Measurements from ENCODE around the gene COBL.

The COBL gene

DNA sequence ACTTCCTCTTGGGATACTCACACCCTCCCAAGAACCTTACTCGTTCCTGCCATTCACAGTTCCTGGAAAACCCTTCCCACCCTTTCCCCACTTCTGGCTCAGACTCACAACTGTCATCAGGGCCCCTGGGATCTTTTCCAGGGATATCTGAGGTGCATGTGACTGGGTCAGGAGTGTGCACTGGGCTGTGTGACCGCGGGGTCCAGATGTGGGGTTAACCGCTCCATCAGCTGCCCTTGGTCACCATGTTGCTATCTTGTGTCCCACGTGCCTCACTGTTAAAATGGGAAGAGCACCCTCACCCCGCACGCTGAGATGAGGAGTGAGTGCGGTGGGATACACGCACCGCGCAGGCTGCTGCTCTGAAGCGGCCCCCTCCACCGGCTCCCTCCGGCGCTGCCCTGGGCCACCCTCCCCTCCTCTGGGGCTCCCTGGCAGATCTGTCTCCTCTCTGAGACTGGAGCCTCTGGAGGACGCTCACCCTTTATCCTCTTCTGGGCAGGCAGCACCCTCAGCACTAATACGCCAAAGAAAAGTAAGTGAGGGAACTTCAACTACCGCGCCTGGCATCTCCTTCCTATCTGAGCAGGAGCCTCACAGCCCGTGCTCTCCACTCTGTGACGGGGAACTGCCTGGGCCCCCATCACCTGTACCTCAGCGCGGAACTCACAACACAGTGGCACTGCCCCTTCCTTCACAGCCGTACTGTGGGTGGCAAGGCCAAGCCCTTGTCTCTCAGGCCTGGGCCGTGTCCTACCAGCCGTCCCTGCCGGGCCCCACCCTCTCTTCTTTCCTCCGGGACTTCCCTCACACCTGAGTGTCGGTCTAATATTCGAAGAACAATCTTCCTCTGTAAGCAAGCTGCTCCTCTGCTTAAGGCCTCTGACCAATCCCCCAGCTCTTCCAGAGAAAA, 15.6 kb downstream of the COBL start:
- DNase-seq = no peak

DNA sequence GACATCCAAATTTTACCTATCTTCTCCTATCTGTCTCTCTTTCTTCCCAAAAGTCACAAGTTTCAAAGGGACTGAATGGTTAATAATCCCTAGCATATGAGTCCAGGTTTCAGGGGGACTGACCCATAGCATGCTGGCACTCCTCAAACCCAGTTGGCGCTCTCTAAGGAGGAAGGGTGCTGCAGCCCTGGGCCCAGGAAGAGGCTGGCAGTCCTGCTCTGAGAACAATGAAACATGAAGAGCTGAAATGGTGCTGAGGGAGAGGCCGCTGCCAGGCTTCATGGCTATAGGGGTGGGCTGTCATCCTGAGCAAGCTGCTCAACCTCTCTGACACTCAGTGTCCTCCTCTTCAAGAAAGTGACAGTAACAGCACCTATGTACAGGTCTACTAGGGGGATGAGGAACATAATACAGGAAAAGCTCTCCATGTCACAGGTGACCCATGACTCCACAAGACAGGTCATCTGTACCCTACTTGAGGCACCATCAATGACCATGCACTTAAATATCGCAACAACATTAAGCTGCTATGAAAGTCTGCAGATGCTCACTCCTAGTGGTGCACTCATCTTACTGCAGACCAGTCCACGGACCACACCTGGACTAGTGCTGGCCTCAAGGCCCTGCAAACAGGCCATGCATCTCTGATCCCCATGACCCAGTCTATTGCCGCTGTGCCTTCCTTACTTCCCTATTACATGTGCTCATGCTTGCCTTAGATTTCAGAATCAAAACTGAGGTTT, 17.0 kb downstream of the COBL start:
- DNase-seq = no peak

DNA sequence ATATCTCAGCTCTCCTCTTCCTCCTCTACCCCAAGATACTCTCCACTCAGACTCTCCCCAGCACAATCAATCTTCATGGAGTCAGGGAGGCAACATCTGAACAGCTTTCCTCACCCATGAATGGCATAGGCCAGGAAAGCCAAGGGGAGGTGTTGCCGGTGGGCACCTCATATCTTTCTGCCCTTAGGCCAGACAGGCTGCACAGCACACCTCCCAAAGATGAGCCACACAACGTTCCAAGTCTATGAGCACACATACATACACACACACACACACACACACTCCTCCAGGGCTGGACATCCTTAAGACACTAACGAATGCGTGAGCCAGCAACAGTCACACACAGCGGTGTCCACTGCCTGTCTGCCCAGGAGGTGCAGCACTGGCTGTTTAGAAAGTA, 17.7 kb downstream of the COBL start:
- no peak for DNase-seq

DNA sequence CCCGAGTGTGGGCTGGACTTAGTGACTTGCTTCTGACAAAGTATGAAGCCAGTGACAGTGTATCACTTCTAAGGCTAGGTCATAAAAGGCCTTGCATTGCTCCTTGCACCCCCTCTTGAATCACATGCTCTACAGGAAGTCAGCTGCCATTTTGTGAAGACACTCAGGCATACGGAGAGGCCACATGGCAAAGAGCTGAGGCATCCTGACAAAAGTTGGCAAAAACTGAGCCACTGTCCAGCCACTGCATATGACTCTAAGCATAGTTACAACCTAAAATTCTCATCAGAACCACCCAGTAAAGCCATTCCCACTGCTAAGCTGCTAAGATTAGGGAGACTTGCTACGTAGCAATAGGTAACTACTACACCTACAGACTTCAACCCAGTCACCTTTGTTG, 18.6 kb downstream of the COBL start:
- no peak for DNase-seq

DNA sequence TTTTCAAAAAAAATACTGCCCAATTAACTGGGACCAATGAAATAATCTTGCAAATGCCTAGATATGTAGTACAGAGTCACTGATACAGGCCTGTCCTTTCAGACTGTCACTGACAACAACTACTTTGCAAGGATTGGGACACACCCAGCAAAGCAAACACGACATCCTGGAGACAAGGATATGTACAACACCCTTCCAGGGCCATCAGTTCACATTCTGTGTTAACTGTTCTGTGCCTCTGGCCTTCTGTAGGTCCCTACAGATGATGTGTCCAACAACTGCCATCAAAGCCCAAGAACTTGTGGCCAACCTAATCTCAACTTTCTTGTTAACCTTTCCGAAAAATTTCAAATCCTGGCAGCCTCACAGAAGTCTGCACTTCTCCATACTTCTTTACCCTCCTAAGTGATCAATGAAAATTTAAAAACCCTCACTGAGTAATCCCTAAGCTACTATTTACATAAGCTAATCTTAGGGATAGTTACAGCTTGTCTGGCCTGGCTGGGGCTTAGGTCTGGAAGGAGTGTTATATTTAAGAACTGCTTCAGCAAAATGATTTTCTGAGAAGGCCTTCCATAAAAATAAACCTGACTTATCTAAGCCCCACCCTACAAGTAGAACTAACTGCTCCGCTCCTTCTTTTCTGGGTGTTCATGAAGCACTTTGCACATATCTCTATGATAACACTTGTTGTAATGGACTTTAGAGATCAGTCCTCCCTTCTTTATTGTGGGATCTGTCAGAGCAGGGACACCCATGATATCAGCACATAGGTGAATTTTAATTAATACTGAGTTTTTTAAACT, 21.0 kb downstream of the COBL start:
- DNase-seq = no peak

DNA sequence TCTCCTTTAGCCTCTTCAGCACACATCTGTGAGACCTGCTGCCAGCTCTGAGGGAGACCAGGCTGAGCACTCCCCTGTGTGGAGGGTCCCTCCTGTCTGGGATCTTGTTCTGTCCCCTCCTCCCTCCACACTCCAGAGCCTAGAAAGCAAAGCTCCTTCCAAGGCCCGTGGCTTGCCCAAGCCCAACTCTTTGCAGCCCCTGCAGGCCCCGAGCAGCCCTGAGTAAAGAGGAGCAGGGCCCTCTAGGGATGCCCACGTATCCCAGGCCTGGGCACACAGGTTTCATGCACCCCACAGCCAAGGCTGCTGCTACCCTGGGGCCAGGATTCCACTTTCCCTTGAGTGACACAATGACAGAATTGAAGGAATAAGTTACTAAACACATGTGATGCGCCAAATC, 24.0 kb downstream of the COBL start:
- DNase-seq = no peak

DNA sequence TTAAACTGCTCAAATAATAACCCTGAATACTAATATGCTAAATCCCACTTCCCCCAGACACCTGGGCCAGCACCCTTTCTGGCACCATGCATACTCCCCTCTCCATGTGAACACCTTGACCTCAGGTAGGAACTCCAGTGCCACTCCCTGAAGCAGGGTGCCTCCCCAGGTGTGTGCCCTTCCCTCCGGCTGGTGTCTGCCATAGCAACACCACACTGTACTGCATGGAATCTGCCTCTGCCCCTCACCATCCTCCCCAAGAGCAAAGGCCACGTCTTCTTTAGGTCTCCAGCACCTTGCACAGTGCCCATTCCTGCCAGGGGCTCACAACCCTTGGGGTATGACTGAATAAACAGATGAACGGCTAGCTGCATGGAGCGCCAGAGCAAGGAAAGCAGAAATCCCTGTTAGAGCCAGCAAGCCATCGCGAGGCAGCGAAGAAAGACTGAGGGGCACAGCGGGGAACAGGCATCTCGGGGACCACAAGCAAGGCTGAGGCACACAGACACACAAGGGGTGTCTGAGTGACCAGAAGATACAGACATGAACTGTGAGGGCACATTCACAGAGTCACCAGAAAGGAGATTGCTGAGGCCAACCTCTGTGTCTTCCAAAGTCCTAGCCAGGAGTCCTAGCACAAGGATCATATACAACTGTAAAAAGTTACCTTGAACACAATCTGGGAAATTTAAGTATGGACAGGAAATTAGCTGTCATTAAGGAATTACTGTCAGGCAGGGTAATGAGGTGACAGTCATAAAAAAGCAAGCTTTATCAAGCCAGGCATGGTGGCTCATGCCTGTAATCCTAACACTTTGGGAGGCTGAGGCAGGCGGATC, 25.7 kb downstream of the COBL start:
- DNase-seq = no peak

DNA sequence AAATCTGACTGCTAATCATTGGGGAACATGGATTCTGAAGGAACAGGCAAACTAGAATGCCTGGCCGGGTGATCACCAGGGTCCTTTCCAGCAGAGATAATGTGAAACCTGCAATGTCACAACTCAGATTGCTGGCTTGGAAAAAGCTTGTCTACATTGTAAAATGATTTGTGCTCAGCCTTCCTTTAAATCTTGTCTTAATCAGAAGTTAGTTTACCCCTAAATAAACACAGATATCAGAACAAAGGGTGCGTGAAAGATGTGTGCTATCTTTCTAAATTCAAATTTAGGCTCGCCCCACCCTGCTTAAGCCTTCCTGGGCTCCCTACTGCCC, 26.3 kb downstream of the COBL start:
- no peak for DNase-seq

DNA sequence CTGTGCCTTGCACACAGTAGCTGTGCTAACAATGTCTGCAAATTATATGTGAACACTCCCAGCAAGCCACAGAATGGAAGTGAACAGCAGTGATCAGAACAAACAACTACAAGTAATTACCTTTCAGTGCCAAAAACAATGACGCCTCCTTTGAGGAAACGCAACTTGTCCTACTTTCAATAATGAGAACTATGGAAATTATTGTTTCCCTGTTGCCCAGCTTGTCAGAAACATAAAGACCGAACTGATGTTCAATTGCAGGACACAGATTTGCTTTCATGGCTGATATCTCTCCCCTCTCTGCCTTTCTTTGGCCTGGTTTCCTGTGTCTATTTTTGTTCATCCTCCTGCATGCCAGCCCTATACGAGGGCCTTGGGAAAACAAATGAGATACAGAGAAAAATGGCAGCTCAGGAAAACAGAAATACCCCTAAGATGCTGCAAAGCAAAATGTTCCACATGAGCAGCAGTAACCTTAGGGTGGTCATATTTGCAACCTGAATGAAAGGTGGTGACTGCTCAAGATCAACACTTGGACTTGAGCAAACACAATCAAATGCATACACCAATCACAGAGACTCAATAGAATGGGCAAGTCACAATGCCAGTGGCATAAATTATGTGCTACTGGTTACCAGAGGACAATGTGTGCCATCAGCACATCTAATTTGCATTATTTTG, 26.8 kb downstream of the COBL start:
- no peak for DNase-seq

DNA sequence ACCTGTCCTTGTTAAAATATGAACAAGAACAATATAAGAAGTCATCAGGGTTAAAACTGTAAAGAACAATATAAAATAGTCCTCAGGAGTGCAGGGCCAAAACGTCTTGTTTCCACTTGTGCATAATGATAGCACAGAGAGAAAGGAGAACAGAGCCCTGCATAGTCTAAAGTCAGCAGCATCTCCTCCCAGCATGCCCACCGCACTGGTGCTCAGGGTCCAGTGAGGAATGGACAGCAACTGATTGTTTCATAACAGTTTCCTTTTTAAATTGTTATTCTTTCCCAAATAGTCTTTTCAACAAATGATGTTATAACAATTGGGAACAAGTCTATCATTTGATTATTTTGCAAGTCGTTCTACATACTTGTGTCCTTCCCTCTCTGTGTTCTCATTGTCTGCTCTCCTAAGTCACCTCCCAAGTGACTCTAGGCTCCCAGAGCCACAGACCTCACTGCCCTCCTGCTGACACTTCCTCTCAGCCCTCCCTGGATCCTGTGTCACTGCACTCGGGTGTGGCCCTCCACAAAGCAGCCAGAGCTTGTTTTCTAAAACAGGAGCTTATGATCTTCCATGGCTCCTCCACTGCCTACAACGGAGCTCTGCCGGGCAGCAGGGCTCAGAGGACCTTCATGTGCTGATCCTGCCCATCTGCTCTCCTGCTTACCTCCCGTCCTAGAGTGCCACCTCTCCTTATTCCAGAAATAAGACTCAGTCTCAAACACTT, 27.6 kb downstream of the COBL start:
- no peak for DNase-seq

DNA sequence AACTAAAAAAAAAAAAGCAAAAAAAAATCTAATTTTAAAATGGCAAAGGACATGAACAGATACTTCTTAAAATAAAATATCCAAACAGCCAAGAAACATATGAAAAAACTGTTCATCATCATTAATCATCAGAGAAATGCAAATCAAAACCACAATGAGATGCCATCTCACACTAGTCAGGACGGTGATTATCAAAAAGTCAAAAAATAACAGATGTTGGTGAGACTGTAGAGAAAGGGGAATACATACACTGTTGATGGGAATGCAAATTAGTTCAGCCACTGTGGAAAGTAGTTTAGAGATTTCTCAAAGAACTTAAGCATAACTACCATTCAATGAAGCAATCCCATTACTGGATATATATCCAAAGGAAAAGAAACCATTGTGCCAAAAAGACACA, 30.2 kb downstream of the COBL start:
- no peak for DNase-seq

DNA sequence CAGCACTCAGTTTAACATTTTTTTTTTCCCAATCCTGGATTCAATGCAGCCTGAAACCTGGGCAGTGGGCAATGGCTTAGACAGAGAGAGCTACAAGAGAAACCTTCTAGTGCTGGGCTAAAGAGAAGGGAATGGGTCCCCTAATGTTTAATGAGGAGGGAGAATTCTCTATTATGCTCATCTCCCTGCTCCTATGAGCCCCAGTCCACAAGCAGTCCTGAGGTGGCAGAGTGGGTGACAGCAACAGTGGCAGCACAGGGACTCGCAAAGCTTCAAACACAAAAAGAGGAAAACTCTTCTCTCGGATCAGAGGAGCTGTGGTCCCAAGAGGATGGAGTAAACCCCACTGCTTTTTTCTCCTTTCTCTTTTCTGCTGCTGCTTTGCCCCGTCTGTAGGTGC, 36.5 kb downstream of the COBL start:
- no peak for DNase-seq

DNA sequence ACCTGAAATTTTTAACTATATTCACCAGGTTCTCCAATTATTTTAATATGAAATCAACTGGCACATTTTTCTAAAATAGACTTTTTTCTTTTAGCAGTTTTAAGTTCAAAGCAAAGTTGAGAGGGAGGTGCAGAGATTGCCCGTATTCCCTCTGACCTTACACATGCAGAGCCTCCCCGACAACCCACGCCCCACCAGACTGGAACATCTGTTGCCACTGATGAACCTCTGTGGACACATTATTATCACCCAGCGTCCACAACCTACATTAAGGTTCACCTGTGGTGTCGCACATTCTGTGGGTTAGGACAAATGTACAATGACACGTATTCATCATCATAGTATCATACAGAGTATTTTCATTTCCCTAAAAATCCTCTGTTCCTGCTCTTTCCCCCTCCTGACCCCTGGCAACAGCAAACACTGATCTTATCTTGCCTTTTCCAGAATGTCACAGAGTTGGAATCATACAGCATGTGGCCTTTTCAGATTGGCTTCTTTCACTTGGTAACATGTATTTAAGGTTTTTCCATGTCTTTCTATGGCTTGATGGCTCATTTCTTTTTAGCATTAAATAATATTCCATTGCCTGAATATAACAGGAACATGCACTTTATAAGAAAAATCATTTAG, 37.1 kb downstream of the COBL start:
- no peak for DNase-seq

DNA sequence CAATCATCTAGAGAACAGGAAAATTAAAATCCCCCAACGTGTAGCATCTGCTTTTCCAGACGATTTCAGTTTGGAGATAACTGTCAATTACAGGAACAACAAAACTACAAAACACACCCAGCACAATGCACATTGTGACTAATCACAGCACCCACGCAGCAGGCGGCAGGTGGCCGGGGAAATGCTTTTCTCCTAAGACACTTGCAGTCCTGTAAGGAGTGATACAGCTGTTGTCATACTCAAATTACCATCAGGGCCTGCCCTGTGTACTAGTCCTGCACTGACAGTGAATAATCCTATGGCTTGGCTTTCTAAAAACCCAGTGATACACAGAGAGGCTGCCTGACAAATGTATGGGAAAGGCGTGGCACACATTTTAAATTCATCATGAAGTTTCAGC, 37.8 kb downstream of the COBL start:
- DNase-seq = no peak

DNA sequence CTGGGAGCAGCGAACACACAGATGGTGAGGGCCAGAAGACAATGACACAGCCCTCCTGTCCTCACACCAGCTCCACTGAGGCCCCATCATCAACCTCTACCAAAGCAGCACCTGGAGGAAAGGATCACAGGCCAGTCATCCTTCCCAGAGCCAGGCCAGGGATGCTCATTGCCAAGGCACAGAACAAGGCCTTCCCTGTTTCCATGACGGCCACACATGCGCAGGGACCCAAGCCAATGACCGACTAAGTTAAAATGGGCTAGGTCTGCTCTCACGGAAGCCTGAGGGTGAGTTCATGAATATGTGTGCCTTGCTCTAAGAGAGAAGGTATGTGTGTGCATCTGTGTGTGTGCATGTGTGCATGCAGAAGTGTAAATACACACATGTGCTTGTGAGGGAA, 39.6 kb downstream of the COBL start:
- no peak for DNase-seq

DNA sequence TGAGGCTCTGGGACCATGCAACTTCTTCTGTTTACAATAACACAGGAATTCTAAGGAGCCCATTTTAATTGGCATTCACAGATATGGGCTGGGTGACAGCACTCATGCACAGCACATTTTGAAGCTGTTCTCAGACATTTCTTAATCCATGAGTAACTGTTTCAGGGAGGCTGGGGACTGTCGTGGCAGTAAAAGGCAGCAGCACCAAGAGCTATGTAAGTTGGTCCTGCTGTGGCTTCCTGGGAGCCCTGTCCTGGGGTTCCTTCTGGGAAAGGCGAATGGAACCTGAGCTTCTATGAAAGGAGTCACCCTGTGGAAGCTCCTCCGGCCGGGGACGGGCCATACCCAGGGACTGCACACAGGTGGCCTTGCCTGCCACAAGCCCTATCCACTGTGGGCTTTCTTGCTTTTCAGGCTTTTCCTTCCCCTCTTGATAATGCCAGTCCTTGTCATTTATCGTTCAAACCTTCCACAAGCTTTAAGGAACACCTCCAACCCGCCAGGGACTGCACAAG, 40.5 kb downstream of the COBL start:
- no peak for DNase-seq

DNA sequence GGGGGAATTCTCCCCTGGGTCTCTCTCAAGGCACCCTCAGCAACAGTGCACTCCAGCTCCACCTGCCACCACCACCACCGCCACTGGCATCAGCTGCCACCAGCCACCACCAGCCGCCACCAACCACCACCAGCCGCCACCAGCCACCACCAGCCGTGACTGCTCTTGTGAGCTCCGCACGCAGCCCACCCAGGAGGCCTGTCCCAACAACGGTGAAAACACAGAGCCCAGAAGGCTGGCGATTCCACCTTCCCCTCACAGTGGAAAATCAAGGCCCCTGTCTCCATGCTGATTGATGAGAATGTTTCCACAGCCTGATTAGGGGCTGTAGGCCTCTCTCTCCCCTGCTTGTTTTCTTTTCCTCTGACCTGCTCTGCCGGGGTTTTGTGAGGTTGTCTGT, 41.1 kb downstream of the COBL start:
- DNase-seq = no peak

DNA sequence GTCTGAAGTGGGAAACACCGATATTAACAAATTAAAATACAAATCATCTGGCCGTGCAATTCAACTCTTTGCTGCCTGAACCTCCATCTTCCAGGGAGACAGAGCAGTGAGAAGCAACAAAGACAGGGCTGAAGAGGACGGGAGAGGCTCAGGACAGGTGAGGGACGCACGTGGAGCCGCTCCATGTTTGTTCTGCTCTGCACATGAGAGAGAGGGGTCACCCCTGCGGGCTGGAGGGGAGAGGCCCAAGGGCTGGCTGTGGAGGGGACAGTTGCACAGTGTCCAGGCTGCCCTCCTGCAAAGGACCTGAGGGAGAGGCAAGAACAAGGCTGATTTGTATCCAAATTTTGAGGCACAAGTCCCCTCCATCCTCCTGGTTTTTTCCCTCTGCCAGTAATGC, 41.7 kb downstream of the COBL start:
- no peak for DNase-seq

DNA sequence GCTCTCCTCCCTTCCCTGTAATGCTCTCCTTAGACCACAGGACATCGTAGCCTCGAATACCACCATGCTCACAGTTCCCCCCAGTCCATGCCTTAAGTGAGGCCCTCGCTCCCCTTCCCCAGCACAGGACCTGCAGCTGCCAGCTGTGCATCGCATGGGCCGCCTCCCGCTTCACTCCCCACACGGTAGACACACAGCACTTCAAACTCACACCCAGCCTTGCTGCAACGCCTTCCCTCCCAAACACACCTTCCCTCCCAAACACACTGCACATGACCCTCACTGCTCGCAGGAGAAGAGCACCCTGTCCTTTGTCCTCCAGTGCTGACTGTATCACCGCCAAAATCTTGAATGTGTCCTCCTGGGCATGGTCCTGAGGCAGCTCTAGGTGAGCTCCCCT, 42.6 kb downstream of the COBL start:
- no peak for DNase-seq

DNA sequence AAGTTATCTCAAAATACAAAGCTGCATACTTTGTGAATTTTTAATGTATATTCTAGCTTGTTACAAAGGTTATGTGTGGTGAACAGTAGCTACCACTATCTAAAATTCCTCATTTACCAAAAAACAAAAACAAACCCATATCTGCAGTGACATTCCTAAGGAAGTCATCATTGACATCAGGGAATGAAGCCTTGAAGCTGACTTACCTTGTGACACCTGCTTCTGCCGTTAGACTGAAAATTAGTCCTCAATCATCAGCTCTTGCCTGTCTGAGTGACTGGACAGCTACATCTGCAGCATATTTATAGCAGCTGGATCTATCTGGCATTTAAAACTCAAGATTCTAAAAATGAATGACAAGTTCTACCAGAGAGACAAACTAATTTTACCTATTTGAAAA, 43.2 kb downstream of the COBL start:
- DNase-seq = no peak

DNA sequence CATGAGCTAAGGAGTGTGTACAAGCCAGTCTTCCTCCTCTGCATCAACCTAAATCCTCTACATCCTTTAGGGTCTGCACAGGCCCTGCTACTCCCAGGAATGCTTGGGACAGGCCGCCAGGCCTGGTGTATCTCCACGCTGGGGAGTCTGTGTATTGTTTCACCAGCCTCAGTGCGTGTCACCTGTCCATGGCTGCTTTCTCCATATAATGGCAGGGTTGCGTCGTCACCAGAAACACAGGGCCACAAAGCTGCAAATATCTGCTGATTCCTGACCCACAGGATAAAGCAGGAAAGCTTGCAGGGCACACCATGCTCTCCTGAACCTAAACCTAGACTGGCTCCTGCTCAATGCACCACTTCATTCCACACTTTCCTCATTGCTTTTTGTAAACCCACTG, 45.6 kb downstream of the COBL start:
- DNase-seq = no peak
